Activated naive CD4-positive, alpha-beta T cell treated with anti-CD3 and anti-CD28 coated beads for 36 hours (primary cell): ENCODE results near the gene RRP1. TPM values are rescaled to one million over a fixed set of nuclear protein-coding genes. Genes with fewer than 3 reads are reported as not detected.

ENCODE experiments used
- CTCF ChIA-PET: fragments of 350-600 bp; sonication (Branson Sonifier 250); formaldehyde crosslinking; loops from one replicate; lab custom pipeline; 2021; ENCODE audit warnings: antibody characterized with exemption; lab: Charles Lee
- DNase-seq: peaks from one replicate; pipeline ENCODE4 v3.0.0-alpha.2; 2020
- H3K27ac Mint-ChIP-seq: one replicate; pipeline ENCODE4 v1.8.0; 2021; ENCODE audit warnings: mild to moderate bottlenecking, mixed read lengths
- H3K27me3 Mint-ChIP-seq: one replicate; pipeline ENCODE4 v1.8.0; 2021; ENCODE audit warnings: low read depth, mixed read lengths
- H3K36me3 Mint-ChIP-seq: one replicate; pipeline ENCODE4 v1.8.0; 2021; ENCODE audit warnings: low read depth, mixed read lengths
- H3K4me1 Mint-ChIP-seq: one replicate; pipeline ENCODE4 v1.8.0; 2021; ENCODE audit warnings: low read depth, mixed read lengths
- H3K4me3 Mint-ChIP-seq: one replicate; pipeline ENCODE4 v1.8.0; 2021; ENCODE audit warnings: mild to moderate bottlenecking, moderate library complexity, mixed read lengths
- H3K9me3 Mint-ChIP-seq: one replicate; pipeline ENCODE4 v1.8.0; 2021; ENCODE audit warnings: mixed read lengths
- intact Hi-C: fragments of 100-400 bp; cut with micrococcal nuclease; formaldehyde crosslinking; loops from one replicate; pipeline ENCODE4 v1.15.1; 2023
- total RNA-seq, 2 experiments: library from RNA; stranded (reverse); gene quantifications; one replicate each; pipeline ENCODE4 v1.2.3, GENCODE V29; 2021

Gene RRP1
- total RNA-seq, 2 experiments from 2014 or later: 33.6 to 35.5 TPM

GRCh38 chr21:43783098-43783700 lies 6.2 kb upstream of the RRP1 start:
- intact Hi-C loops: loop anchor here (5.0 kb wide), 1 partner anchor 109 kb away; no protein-coding TSS in a partner anchor
- Mint-ChIP-seq H3K9me3 (no peaks in the 10 kb centered on the region), H3K4me3 (no peak overlapping the region), H3K27me3 (no peaks in the 10 kb centered on the region), H3K36me3 (no peaks in the 10 kb centered on the region), H3K4me1 (peaks cover 37% of the 10 kb centered on the region), H3K27ac (peak overlapping the region; percentile 92)
- DNase-seq: peak; percentile 31
- CTCF ChIA-PET: no interaction called here

- DNase-seq: no peak
- intact Hi-C loops: no loop called here
- H3K27ac Mint-ChIP-seq: no peak overlapping the region
- H3K9me3 Mint-ChIP-seq: no peaks in the 10 kb centered on the region
- H3K4me3 Mint-ChIP-seq: no peak overlapping the region
- H3K36me3 Mint-ChIP-seq: peaks cover 4% of the 10 kb centered on the region
- CTCF ChIA-PET: no interaction called here
- peaks cover 27% of the 10 kb centered on the region for H3K4me1 Mint-ChIP-seq
- H3K27me3 Mint-ChIP-seq: no peaks in the 10 kb centered on the region
These were observed 4.2 kb upstream of the RRP1 start for GRCh38 chr21:43785134-43785533.

DNA sequence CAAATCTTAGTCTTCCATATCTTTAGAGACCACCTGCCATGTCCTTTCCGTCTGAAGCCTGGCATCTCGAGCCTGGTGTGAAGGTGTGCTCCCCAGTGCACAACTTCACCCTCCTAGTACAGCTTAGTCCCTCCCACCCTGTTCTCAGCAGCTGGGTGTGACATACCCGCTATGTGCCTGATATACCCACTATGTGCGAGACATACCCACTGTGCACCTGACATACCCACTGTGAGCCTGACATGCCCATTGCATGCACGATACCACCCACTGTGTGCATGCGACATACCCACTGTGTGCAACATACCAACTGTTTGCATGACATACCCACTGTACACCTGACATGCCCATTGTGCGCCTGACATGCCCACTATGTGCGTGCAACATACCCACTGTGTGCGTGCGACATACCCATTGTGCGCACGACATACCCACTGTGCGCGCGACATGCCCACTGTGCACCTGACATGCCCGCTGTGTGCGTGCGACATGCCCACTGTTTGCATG lies 3.0 kb upstream of the RRP1 start:
- no peak overlapping the region for H3K4me3 Mint-ChIP-seq
- CTCF ChIA-PET: no interaction called here
- no peak overlapping the region for H3K27ac Mint-ChIP-seq
- no peak for DNase-seq
- H3K9me3 Mint-ChIP-seq: no peaks in the 10 kb centered on the region
- H3K36me3 Mint-ChIP-seq: peaks cover 10% of the 10 kb centered on the region
- peaks cover 33% of the 10 kb centered on the region for H3K4me1 Mint-ChIP-seq
- no peaks in the 10 kb centered on the region for H3K27me3 Mint-ChIP-seq
- intact Hi-C loops: no loop called here

DNA sequence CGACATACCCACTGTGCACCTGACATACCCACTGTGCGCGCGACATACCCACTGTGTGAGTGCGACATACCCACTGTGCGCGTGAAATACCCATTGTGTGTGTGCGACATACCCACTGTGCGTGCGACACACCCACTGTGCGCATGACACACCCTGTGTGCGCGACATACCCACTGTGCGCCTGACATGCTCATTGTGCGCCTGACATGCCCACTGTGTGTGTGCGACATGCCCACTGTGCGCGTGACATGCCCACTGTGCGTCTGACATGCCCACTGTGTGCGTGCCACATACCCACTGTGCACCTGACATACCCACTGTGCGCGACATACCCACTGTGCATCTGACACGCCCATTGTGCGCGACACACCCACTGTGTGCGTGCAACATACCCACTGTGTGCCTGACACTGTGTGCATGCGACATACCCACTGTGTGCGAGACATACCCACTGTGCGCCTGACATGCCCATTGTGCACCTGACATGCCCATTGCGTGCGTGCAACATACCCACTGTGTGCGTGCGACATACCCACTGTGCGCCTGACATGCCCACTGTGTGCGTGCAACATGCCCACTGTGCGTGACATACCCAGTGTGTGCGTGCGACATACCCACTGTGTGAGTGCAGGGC lies 2.5 kb upstream of the RRP1 start:
- peaks cover 34% of the 10 kb centered on the region for H3K4me1 Mint-ChIP-seq
- no peak overlapping the region for H3K4me3 Mint-ChIP-seq
- intact Hi-C loops: no loop called here
- peaks cover 13% of the 10 kb centered on the region for H3K36me3 Mint-ChIP-seq
- no peaks in the 10 kb centered on the region for H3K27me3 Mint-ChIP-seq
- no peaks in the 10 kb centered on the region for H3K9me3 Mint-ChIP-seq
- CTCF ChIA-PET: no interaction called here
- DNase-seq: no peak
- H3K27ac Mint-ChIP-seq: no peak overlapping the region

GRCh38 chr21:43790010-43790524 lies 690 bp downstream of the RRP1 start:
- intact Hi-C loops: no loop called here
- Mint-ChIP-seq H3K9me3 (no peaks in the 10 kb centered on the region), H3K27ac (peak overlapping the region; percentile 69), H3K4me1 (peaks cover 28% of the 10 kb centered on the region), H3K4me3 (peak overlapping the region; percentile 90), H3K27me3 (no peaks in the 10 kb centered on the region), H3K36me3 (peaks cover 28% of the 10 kb centered on the region)
- no peak for DNase-seq
- CTCF ChIA-PET: interaction anchor here (0.6 to 1.9 kb wide), 9 partner anchors 10 to 148 kb away, joined by 3 to 7 read pairs (median 5); no protein-coding TSS in a partner anchor

DNA sequence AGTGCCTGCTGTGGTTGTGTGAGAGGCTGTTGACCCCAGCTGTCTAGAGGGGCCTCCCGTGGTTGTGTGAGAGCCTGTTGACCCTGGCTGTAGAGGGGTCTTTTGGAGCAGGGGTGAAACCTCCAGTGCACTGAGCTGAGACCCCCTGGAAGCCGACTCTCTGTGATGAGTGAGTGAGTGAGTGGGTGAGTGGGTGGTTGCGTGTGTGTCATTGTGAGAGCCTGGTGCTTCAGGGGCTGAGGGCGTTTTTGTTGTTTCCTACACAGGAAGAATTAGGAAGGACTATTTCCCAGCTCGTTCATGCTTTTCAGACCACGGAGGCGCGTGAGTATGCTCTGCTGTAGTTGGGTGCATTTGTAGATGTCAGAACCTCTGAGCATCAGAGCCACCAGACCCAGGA lies 3.0 kb downstream of the RRP1 start:
- H3K36me3 Mint-ChIP-seq: peaks cover 48% of the 10 kb centered on the region
- CTCF ChIA-PET: interaction anchor here (0.6 to 1.0 kb wide), 2 partner anchors 19 to 246 kb away, joined by 4 read pairs; no protein-coding TSS in a partner anchor
- intact Hi-C loops: no loop called here
- peaks cover 28% of the 10 kb centered on the region for H3K4me1 Mint-ChIP-seq
- H3K4me3 Mint-ChIP-seq: no peak overlapping the region
- no peaks in the 10 kb centered on the region for H3K9me3 Mint-ChIP-seq
- no peaks in the 10 kb centered on the region for H3K27me3 Mint-ChIP-seq
- peak overlapping the region; percentile 43 for H3K27ac Mint-ChIP-seq
- DNase-seq: no peak

DNA sequence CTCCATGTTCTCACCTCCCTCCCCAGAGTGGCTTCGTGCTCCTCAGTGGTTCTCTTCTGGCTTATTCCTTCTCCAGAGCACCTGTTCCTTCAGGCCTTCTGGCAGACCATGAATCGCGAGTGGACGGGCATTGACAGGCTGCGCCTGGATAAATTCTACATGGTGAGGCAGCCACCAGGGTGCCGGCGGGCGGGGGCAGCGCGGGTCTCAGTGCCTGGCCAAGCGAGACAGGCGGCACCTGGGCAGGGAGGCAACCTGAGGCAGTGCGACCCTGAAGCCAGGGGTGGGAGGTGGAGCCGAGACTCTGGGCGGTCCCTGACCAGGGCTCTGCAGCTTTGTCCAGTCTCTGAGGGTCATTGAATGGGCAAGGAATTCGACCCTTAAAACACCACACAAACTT lies 3.9 kb downstream of the RRP1 start:
- H3K27me3 Mint-ChIP-seq: no peaks in the 10 kb centered on the region
- no peak overlapping the region for H3K27ac Mint-ChIP-seq
- DNase-seq: no peak
- H3K9me3 Mint-ChIP-seq: no peaks in the 10 kb centered on the region
- peaks cover 28% of the 10 kb centered on the region for H3K4me1 Mint-ChIP-seq
- peaks cover 51% of the 10 kb centered on the region for H3K36me3 Mint-ChIP-seq
- no peak overlapping the region for H3K4me3 Mint-ChIP-seq
- intact Hi-C loops: no loop called here
- CTCF ChIA-PET: interaction anchor here (0.6 to 1.0 kb wide), 2 partner anchors 18 to 245 kb away, joined by 3 to 4 read pairs; no protein-coding TSS in a partner anchor

DNA sequence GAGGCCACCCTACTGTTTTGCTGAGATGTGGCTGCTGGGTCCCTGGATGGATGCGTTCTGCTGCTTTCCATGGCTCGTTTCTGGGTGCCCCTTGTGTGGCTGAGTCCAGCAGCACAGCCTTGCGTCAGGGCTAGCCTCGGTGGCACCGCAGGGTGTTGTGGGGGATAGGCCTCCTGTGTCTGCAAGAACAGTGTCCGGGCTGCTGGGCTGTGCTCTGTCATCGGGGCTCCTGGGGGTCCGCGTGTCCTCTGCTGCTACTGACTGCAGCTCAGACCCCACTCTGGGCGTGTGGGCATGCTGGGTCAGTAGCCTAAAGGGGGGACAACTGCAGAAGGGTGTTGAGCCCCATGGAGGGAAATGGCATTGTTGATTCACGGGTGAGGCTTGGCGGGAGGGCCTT lies 4.9 kb downstream of the RRP1 start:
- Mint-ChIP-seq H3K27me3 (no peaks in the 10 kb centered on the region), H3K27ac (no peak overlapping the region), H3K9me3 (no peaks in the 10 kb centered on the region), H3K4me1 (peaks cover 26% of the 10 kb centered on the region), H3K36me3 (peaks cover 59% of the 10 kb centered on the region), H3K4me3 (no peak overlapping the region)
- intact Hi-C loops: no loop called here
- CTCF ChIA-PET: interaction anchor here (1.0 kb wide), 1 partner anchor 17 kb away, joined by 3 read pairs; no protein-coding TSS in a partner anchor
- DNase-seq: no peak

DNA sequence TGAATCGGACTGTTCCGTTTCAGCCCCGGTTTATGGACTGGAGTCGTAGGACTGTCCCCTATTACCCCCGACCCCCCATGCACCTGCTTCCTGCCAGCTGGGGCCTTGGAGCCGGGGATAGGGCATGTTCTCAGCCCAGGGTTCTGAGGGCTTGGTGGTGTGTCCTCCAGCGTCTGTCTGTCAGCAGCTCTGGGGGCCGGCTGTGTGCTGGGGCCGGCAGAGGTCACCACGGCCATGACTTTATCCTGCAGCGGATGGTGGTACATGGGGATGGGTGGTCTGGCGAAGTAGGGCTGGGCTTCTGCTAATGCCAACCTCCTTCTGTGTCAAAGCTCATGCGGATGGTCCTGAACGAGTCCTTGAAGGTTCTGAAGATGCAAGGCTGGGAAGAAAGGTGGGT lies 5.5 kb downstream of the RRP1 start:
- Mint-ChIP-seq H3K4me3 (no peak overlapping the region), H3K27ac (no peak overlapping the region), H3K36me3 (peaks cover 58% of the 10 kb centered on the region), H3K9me3 (no peaks in the 10 kb centered on the region), H3K4me1 (peaks cover 26% of the 10 kb centered on the region), H3K27me3 (no peaks in the 10 kb centered on the region)
- intact Hi-C loops: no loop called here
- CTCF ChIA-PET: interaction anchor here (0.7 kb wide), 1 partner anchor 218 kb away, joined by 3 read pairs; no protein-coding TSS in a partner anchor
- no peak for DNase-seq

- Mint-ChIP-seq H3K27me3 (no peaks in the 10 kb centered on the region), H3K27ac (no peak overlapping the region), H3K4me1 (peaks cover 8% of the 10 kb centered on the region), H3K9me3 (no peaks in the 10 kb centered on the region), H3K36me3 (peaks cover 52% of the 10 kb centered on the region), H3K4me3 (no peak overlapping the region)
- intact Hi-C loops: no loop called here
- DNase-seq: no peak
- CTCF ChIA-PET: no interaction called here
These were observed 8.0 kb downstream of the RRP1 start for GRCh38 chr21:43797415-43797814.

- Mint-ChIP-seq H3K4me3 (no peak overlapping the region), H3K36me3 (peaks cover 51% of the 10 kb centered on the region), H3K27me3 (no peaks in the 10 kb centered on the region), H3K4me1 (peaks cover 3% of the 10 kb centered on the region), H3K27ac (no peak overlapping the region), H3K9me3 (no peaks in the 10 kb centered on the region)
- CTCF ChIA-PET: no interaction called here
- no peak for DNase-seq
- intact Hi-C loops: no loop called here
These were observed 8.7 kb downstream of the RRP1 start for GRCh38 chr21:43797925-43798715.

DNA sequence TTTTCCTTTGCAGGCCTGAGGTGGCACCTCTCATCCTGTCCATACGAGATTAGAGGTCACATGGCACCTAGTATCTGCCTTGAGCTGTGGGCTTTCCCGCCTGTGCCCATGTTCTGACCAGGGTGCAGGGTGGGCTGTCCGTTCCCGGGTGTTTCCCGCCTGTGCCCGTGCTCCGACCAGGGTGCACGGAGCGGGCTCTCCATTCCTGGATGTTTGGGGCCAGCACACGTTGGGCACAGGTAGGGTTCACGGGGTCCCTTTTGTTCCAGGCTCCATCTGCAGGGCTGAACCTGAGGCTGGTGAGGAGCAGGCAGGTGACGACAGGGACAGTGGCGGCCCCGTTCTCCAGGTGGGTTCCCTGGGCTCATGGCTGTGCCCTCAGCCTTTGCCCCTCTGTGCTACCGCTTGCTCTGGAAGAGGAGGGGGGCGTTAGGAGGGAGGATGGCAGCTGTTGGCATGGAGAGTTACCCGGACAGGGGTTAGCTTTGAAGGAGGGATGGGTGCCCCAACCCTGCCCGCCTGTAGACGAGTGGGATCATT lies 10.0 kb downstream of the RRP1 start:
- intact Hi-C loops: no loop called here
- Mint-ChIP-seq H3K9me3 (no peaks in the 10 kb centered on the region), H3K36me3 (peaks cover 50% of the 10 kb centered on the region), H3K27me3 (no peaks in the 10 kb centered on the region), H3K4me3 (no peak overlapping the region), H3K27ac (no peak overlapping the region), H3K4me1 (no peaks in the 10 kb centered on the region)
- CTCF ChIA-PET: interaction anchor here (0.6 to 0.7 kb wide), 2 partner anchors 28 to 176 kb away, joined by 3 to 4 read pairs; no protein-coding TSS in a partner anchor
- DNase-seq: no peak
